HepG2 (cell line): ENCODE results near the gene UBL7. TPM values are rescaled to one million over a fixed set of nuclear protein-coding genes. Genes with fewer than 3 reads are reported as not detected.
A peak's percentile ranks its signal among the peaks of the same experiment; 100 is the strongest.

Source experiments
- AGO1 ChIP-seq: fragments of 200-400 bp; formaldehyde crosslinking; IDR thresholded peaks from 2 replicates; pipeline ENCODE4 v1.6.1; 2017; ENCODE audit warnings: mild to moderate bottlenecking, low read depth, low read length, moderate library complexity; ENCODE audit not compliant: poor library complexity, severe bottlenecking
- CREB3 ChIP-seq: sonication (generic); formaldehyde crosslinking; IDR thresholded peaks from 2 replicates; pipeline ENCODE4 v1.5.0; 2020; ENCODE audit warnings: missing genetic modification reagents
- FOXK1 ChIP-seq: sonication (generic); formaldehyde crosslinking; IDR thresholded peaks from 2 replicates; pipeline ENCODE4 v1.4.0; 2020; ENCODE audit warnings: low read depth, missing genetic modification reagents, borderline replicate concordance
- KLF9 ChIP-seq: IDR thresholded peaks from 2 replicates; pipeline ENCODE4 v1.6.1; 2016; ENCODE audit warnings: low read depth
- RARA ChIP-seq: IDR thresholded peaks from 2 replicates; pipeline ENCODE4 v1.6.1; 2016; ENCODE audit warnings: missing genetic modification reagents, missing compliant biosample characterization
- RERE ChIP-seq: IDR thresholded peaks from 2 replicates; pipeline ENCODE4 v1.6.1; 2016; ENCODE audit warnings: low read depth, missing genetic modification reagents, missing compliant biosample characterization
- TBP ChIP-seq: sonication (generic); formaldehyde crosslinking; IDR thresholded peaks from 2 replicates; pipeline ENCODE4 v1.5.0; 2020; ENCODE audit warnings: missing genetic modification reagents
- ZFP62 ChIP-seq: sonication (generic); formaldehyde crosslinking; IDR thresholded peaks from 2 replicates; pipeline ENCODE4 v1.4.0; 2020; ENCODE audit warnings: missing genetic modification reagents
- ZNF160 ChIP-seq: sonication (generic); formaldehyde crosslinking; IDR thresholded peaks from 2 replicates; pipeline ENCODE4 v1.8.0; 2022; ENCODE audit warnings: mild to moderate bottlenecking, inconsistent platforms, missing genetic modification reagents
- ZNF362 ChIP-seq: sonication (generic); formaldehyde crosslinking; IDR thresholded peaks from 2 replicates; pipeline ENCODE4 v1.4.0; 2020; ENCODE audit warnings: missing genetic modification reagents, mild to moderate bottlenecking, borderline replicate concordance
- ZNF574 ChIP-seq: sonication (generic); formaldehyde crosslinking; IDR thresholded peaks from 2 replicates; pipeline ENCODE4 v1.4.0; 2020; ENCODE audit warnings: missing genetic modification reagents
- ZNF646 ChIP-seq: sonication (generic); formaldehyde crosslinking; IDR thresholded peaks from 2 replicates; pipeline ENCODE4 v1.9.0; 2021; ENCODE audit warnings: mild to moderate bottlenecking, missing genetic modification reagents
- ZNF850 ChIP-seq: sonication (generic); formaldehyde crosslinking; conservative IDR thresholded peaks from 2 replicates; pipeline ENCODE4 v1.9.0; 2021; ENCODE audit warnings: mild to moderate bottlenecking, missing genetic modification reagents
- polyA plus RNA-seq, 8 experiments: library from polyadenylated mRNA; depleted of rRNA in 3 of 8; stranded (reverse) in 7 of 8; unstranded in 1 of 8; fragments of >200 nt; fragmentation: Illumina TruSeq in 4 of 8; extraction: Trizol in 4 of 8; gene quantifications; 2 replicates each; pipeline versions ENCODE4 v1.2.1 to v1.2.3, GENCODE V29; 2011 to 2016; ENCODE audit warnings: low read depth in 4 of 8, missing spikeins in 1 of 8, mixed read lengths in 1 of 8; ENCODE audit not compliant: insufficient read depth in 1 of 8
- total RNA-seq, 5 experiments: library from RNA; depleted of rRNA; stranded (reverse); fragments of >200 nt; fragmentation: Illumina TruSeq; extraction: Trizol; gene quantifications; 2 replicates each; pipeline ENCODE4 v1.2.3, GENCODE V29; 2016; ENCODE audit warnings: low read depth in 1 of 5

The UBL7 gene
- total and polyA plus RNA-seq, 2 of the 13 experiments (the other 11 are each of a cell fraction or from before 2014, with no cell fraction given): 55.0 to 63.5 TPM

DNA sequence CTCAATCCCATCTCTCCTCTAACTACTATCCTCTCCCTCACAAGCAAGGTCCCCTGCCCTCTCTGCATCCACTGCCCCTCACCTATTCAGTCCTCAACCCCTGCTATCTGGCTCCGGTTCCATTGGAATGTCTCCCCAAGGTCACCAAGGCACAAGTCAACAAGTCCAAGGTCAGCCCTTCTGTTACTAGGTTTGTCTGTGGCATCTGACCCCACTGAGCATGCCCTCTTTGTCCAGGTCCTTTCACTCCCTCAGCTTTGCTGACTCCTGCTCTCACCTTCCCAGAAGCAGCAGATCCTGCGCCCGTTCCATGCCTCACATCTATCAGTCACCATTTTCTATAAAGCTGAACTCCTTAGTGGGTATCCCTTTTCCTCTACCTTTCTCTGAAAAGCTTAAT is 18.9 kb downstream of the UBL7 start (continued):
- TF ChIP-seq RERE (CRISPR knock-in tag) (no peak), AGO1 (no peak), RARA (CRISPR knock-in tag) (peak; percentile 99), ZNF574 (CRISPR knock-in tag) (peak; percentile 73), ZNF850 (no peak), ZFP62 (no peak), KLF9 (CRISPR knock-in tag) (no peak), ZNF160 (CRISPR knock-in tag) (no peak), ZNF646 (CRISPR knock-in tag) (no peak), ZNF362 (CRISPR knock-in tag) (no peak; the same call in 1 of the 2 replicates), CREB3 (CRISPR knock-in tag) (no peak), TBP (CRISPR knock-in tag) (no peak), FOXK1 (CRISPR knock-in tag) (peak; percentile 39; the same call in 1 of the 2 replicates)
